Measurements from ENCODE around the gene SPINK14. TPM values are rescaled to one million over a fixed set of nuclear protein-coding genes. Genes with fewer than 3 reads are reported as not detected.
A peak's percentile ranks its signal among the peaks of the same experiment; 100 is the strongest.

SPINK14 gene
- total and polyA plus RNA-seq, 2 donors (not counting 3 experiments of a cell fraction or from before 2014, with no cell fraction given), result not detected

DNA sequence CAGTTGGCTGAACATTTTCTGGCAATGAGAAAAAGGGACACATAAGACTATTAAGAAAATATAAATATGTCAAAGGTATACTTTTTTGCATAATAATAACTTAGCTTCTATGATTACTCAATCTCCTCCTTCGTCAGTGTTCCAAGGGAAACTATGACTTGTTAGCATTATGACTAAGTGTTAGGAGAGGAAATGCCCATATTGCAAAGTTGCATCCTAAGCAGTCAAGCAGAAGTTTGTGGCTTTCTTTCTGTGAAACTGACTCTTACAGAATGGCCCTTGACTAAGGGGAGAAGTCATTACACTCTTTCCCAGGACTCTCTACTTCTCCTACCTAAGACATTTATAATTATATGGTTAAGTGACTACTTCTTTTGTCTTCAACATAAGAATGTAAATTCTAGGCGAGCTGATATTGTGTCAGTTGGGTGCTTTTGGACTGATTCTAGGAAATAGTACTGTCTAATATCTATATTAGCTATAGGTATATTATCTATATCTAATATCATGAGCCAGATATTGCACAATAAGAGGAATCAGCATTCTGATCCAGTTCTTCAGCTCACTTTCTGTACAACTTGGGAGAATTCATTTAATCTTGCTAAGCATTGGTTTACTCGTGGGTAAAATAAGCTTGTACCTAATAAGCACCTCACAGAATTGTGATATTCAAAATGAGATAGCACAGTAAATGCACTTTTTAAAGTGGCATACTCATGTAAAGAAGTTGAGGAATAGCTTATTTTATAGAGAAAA, 18.1 kb downstream of the SPINK14 start:
- CTCF ChIA-PET, result interaction anchor here (0.9 to 3.0 kb wide), 7 partner anchors 13 to 545 kb away, joined by 3 to 35 read pairs (median 4); no protein-coding TSS in a partner anchor
- H4K20me1 ChIP-seq (replicated peaks; ENCODE audit: control insufficient read depth, extremely low read depth, insufficient read depth, low read length), result no peaks in the 10 kb centered on the region
- dilution Hi-C loops (cut with MboI; ENCODE audit: extremely low pct_ligation_motif_present, low sequenced_read_pairs) (no loop called here), intact Hi-C loops (cut with micrococcal nuclease) (loop anchor here (5.0 kb wide), 1 partner anchor 851 kb away; no protein-coding TSS in a partner anchor)
- H2AFZ ChIP-seq (ENCODE audit: low read depth, low read length), result no peak overlapping the region
- no peaks in the 10 kb centered on the region for H3K9me1 ChIP-seq (replicated peaks; ENCODE audit: control insufficient read depth, extremely low read depth, insufficient read depth, low read length)
- peak; percentile 84 for DNase-seq (ENCODE audit: low read depth, low spot score)
- H3K27me3 ChIP-seq (ENCODE audit: control insufficient read depth in 2 of 2, insufficient read depth in 2 of 2, low read length in 2 of 2), result no peaks in the 10 kb centered on the region
- BruUV-seq (replicated peaks), result no TSS peak
- peak overlapping the region; percentile 18 for H3K27ac ChIP-seq (ENCODE audit: insufficient read depth, low read depth, low read length)
- no peaks in the 10 kb centered on the region for H3K9me3 ChIP-seq (replicated peaks; ENCODE audit: control insufficient read depth, insufficient read depth, low read length)
- no peaks in the 10 kb centered on the region for H3K79me2 ChIP-seq (ENCODE audit: control insufficient read depth, insufficient read depth, low read length)
- H3K36me3 ChIP-seq (ENCODE audit: control insufficient read depth in 2 of 2, extremely low read depth in 1 of 2, insufficient read depth in 2 of 2, low read length in 2 of 2), result no peaks in the 10 kb centered on the region
- POLR2A ChIA-PET, result interaction anchor here (0.8 kb wide), 1 partner anchor 538 kb away, joined by 3 read pairs; no protein-coding TSS in a partner anchor
- peak; percentile 69 for FAIRE-seq
- TF ChIP-seq POLR2AphosphoS5 (IDR thresholded peaks at IDR 0.05; ENCODE audit: insufficient read depth, low read depth, low read length) (no peak), EZH2 (IDR thresholded peaks at IDR 0.05; ENCODE audit: borderline replicate concordance, low read depth, low read length, severe bottlenecking) (no peak), JUN (IDR thresholded peaks at IDR 0.05; ENCODE audit: borderline replicate concordance, insufficient read depth, insufficient read length, low read depth) (peak; percentile 85), POLR2A (IDR thresholded peaks at IDR 0.05; ENCODE audit: low read depth, low read length) (no peak), FOS (IDR thresholded peaks at IDR 0.05; ENCODE audit: borderline replicate concordance, insufficient read depth, low read length) (peak; percentile 78)
- H3K9ac ChIP-seq (replicated peaks; ENCODE audit: extremely low read depth, insufficient read depth, low read length), result no peak overlapping the region
- H3K4me2 ChIP-seq (ENCODE audit: insufficient read depth, low read length), result peak overlapping the region; percentile 42
- peaks cover 22% of the 10 kb centered on the region for H3K4me1 ChIP-seq (ENCODE audit: control insufficient read depth, extremely low read depth, insufficient read depth, low read length)
- no peak overlapping the region for H3K4me3 ChIP-seq (replicated peaks in 1 of 3; ENCODE audit: insufficient read depth in 1 of 3, low read depth in 1 of 3, low read length in 3 of 3)

DNA sequence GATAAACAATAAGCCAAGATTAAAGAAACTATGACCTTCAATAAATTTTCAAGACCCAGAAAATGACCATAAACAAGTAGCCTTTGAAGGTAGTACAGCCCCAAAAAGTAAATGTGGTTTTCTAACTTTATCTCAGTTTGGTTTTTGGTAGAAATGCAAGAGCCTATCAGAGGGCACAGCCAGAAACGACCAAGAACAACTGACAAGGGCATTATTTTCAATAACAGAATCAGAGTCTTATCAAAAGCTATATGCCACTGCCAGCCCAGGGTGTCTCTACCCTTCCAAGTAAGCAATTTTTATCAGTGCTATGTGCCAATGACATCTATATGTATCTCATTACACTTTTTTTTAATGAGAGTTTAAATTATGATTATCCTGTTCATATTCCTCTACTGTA, 22.7 kb downstream of the SPINK14 start:
- ChIA-PET CTCF (interaction anchor here (2.1 kb wide), 1 partner anchor 184 kb away, joined by 6 read pairs; no protein-coding TSS in a partner anchor), POLR2A (no interaction called here)
- H3K4me3 ChIP-seq (replicated peaks in 1 of 3; ENCODE audit: insufficient read depth in 1 of 3, low read depth in 1 of 3, low read length in 3 of 3), result no peak overlapping the region
- BruUV-seq (replicated peaks), result no TSS peak
- no peaks in the 10 kb centered on the region for H3K9me1 ChIP-seq (replicated peaks; ENCODE audit: control insufficient read depth, extremely low read depth, insufficient read depth, low read length)
- intact Hi-C loops (cut with micrococcal nuclease), result no loop called here
- TF ChIP-seq, protein P1, sequence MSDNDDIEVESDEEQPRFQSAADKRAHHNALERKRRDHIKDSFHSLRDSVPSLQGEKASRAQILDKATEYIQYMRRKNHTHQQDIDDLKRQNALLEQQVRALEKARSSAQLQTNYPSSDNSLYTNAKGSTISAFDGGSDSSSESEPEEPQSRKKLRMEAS (IDR thresholded peaks at IDR 0.05; ENCODE audit: insufficient read depth, insufficient read length), result no peak
- TF ChIP-seq EZH2 (IDR thresholded peaks at IDR 0.05; ENCODE audit: borderline replicate concordance, low read depth, low read length, severe bottlenecking) (no peak), GATA2 (IDR thresholded peaks at IDR 0.05; ENCODE audit: insufficient read depth, insufficient read length, low read depth, low read length) (no peak), POLR2A (IDR thresholded peaks at IDR 0.05; ENCODE audit: low read depth, low read length) (no peak), POLR2AphosphoS5 (IDR thresholded peaks at IDR 0.05; ENCODE audit: insufficient read depth, low read depth, low read length) (no peak), JUN (IDR thresholded peaks at IDR 0.05; ENCODE audit: borderline replicate concordance, insufficient read depth, insufficient read length, low read depth) (no peak), MYC (IDR thresholded peaks at IDR 0.05; ENCODE audit: low read depth, low read length) (no peak), FOS (IDR thresholded peaks at IDR 0.05; ENCODE audit: borderline replicate concordance, insufficient read depth, low read length) (no peak)
- TF ChIP-seq, protein P2, sequence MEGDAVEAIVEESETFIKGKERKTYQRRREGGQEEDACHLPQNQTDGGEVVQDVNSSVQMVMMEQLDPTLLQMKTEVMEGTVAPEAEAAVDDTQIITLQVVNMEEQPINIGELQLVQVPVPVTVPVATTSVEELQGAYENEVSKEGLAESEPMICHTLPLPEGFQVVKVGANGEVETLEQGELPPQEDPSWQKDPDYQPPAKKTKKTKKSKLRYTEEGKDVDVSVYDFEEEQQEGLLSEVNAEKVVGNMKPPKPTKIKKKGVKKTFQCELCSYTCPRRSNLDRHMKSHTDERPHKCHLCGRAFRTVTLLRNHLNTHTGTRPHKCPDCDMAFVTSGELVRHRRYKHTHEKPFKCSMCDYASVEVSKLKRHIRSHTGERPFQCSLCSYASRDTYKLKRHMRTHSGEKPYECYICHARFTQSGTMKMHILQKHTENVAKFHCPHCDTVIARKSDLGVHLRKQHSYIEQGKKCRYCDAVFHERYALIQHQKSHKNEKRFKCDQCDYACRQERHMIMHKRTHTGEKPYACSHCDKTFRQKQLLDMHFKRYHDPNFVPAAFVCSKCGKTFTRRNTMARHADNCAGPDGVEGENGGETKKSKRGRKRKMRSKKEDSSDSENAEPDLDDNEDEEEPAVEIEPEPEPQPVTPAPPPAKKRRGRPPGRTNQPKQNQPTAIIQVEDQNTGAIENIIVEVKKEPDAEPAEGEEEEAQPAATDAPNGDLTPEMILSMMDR (IDR thresholded peaks at IDR 0.05; ENCODE audit: extremely low read depth in 1 of 2, insufficient read depth in 1 of 2, low read depth in 1 of 2, low read length in 2 of 2), result no peak
- H2AFZ ChIP-seq (ENCODE audit: low read depth, low read length), result no peak overlapping the region
- no peaks in the 10 kb centered on the region for H3K27me3 ChIP-seq (ENCODE audit: control insufficient read depth in 2 of 2, insufficient read depth in 2 of 2, low read length in 2 of 2)
- no peaks in the 10 kb centered on the region for H3K9me3 ChIP-seq (replicated peaks; ENCODE audit: control insufficient read depth, insufficient read depth, low read length)
- FAIRE-seq (no peak), DNase-seq (ENCODE audit: low read depth, low spot score) (no peak)
- no peak overlapping the region for H3K27ac ChIP-seq (ENCODE audit: insufficient read depth, low read depth, low read length)
- dilution Hi-C loops (cut with MboI; ENCODE audit: extremely low pct_ligation_motif_present, low sequenced_read_pairs), result no loop called here
- H3K36me3 ChIP-seq (ENCODE audit: control insufficient read depth in 2 of 2, extremely low read depth in 1 of 2, insufficient read depth in 2 of 2, low read length in 2 of 2), result no peaks in the 10 kb centered on the region
- H3K4me2 ChIP-seq (ENCODE audit: insufficient read depth, low read length), result no peak overlapping the region
- H3K79me2 ChIP-seq (ENCODE audit: control insufficient read depth, insufficient read depth, low read length), result no peaks in the 10 kb centered on the region
- no peak overlapping the region for H3K9ac ChIP-seq (replicated peaks; ENCODE audit: extremely low read depth, insufficient read depth, low read length)
- H4K20me1 ChIP-seq (replicated peaks; ENCODE audit: control insufficient read depth, extremely low read depth, insufficient read depth, low read length), result no peaks in the 10 kb centered on the region
- H3K4me1 ChIP-seq (ENCODE audit: control insufficient read depth, extremely low read depth, insufficient read depth, low read length), result peaks cover 10% of the 10 kb centered on the region
